IPS-18a (cell line): ENCODE data around the gene CYP2A6.
"Not testable (repeated sequence)": the region's sequence is repeated elsewhere in the genome, so short reads cannot be mapped to it uniquely, and the experiment has no call there.

Experiments
- H3K27ac ChIP-seq: one replicate; pipeline ENCODE4 v1.5.1; 2013; ENCODE audit warnings: low read length
- H3K27me3 ChIP-seq: one replicate; pipeline ENCODE4 v1.6.1; 2013; ENCODE audit warnings: mild to moderate bottlenecking, low read length; ENCODE audit not compliant: control insufficient read depth, insufficient read depth
- H3K36me3 ChIP-seq: one replicate; pipeline ENCODE4 v1.6.1; 2013; ENCODE audit warnings: low read depth, low read length; ENCODE audit not compliant: control insufficient read depth
- H3K4me1 ChIP-seq: one replicate; pipeline ENCODE4 v1.6.1; 2013; ENCODE audit warnings: low read depth, low read length; ENCODE audit not compliant: control insufficient read depth
- H3K4me3 ChIP-seq: one replicate; pipeline ENCODE4 v1.5.1; 2013; ENCODE audit warnings: low read length
- H3K9ac ChIP-seq: one replicate; pipeline ENCODE4 v1.6.1; 2013; ENCODE audit warnings: mild to moderate bottlenecking, low read length, moderate library complexity
- H3K9me3 ChIP-seq: one replicate; pipeline ENCODE4 v1.6.1; 2013; ENCODE audit warnings: low read depth, low read length; ENCODE audit not compliant: control insufficient read depth

CYP2A6 gene

DNA sequence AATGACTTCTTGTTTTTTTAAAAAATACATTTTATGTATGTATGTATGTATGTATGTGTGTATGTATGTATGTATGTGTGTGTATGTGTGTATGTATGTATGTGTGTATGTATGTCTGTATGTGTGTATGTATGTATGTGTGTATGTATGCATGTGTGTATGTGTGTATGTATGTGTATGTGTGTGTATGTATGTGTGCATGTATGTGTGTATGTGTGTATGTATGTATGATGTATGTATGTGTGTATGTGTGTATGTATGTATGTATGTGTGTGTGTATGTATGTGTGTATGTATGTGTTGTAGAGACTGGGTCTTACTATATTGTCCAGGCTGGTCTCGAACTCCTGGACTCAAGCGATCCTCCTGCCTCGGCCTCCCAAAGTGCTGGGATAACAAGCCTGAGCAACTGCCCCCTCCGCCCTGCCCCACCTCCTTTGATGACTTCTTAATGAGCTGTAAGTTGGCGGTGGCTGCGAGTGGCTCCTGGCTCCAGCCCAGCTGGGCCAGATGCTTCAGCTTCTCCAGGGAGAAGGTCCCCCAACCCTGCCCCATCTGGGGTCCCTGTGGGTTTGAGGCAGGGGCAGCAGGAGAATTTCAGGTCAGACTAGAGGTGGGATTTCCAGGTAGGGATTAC is 24.7 kb downstream of the CYP2A6 start:
- not testable (repeated sequence) for H3K9ac ChIP-seq, H3K27me3 ChIP-seq, H3K4me1 ChIP-seq, H3K9me3 ChIP-seq, H3K4me3 ChIP-seq, H3K36me3 ChIP-seq, H3K27ac ChIP-seq

DNA sequence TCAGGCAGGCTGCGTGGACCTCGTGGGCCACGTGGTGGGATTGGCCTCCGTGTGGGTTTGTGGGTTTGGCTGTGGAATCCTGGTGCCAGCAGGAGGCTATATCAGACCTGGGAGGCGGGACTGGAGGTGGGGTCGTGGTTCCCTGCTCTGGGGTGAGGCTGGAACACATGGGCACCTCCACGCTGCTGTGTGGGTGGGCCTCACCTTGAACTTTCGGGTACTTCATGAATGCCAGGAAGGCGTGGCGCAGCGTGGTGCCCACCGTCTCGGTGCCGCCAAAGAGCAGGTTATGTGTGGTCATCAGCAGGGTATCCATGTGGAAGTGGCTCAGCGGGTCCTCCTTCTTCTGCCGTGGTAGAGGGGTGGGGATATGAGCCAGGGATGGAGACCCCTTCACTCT is 25.3 kb downstream of the CYP2A6 start:
- not testable (repeated sequence) for H3K27ac ChIP-seq, H3K9ac ChIP-seq, H3K27me3 ChIP-seq, H3K4me1 ChIP-seq, H3K36me3 ChIP-seq, H3K9me3 ChIP-seq, H3K4me3 ChIP-seq

DNA sequence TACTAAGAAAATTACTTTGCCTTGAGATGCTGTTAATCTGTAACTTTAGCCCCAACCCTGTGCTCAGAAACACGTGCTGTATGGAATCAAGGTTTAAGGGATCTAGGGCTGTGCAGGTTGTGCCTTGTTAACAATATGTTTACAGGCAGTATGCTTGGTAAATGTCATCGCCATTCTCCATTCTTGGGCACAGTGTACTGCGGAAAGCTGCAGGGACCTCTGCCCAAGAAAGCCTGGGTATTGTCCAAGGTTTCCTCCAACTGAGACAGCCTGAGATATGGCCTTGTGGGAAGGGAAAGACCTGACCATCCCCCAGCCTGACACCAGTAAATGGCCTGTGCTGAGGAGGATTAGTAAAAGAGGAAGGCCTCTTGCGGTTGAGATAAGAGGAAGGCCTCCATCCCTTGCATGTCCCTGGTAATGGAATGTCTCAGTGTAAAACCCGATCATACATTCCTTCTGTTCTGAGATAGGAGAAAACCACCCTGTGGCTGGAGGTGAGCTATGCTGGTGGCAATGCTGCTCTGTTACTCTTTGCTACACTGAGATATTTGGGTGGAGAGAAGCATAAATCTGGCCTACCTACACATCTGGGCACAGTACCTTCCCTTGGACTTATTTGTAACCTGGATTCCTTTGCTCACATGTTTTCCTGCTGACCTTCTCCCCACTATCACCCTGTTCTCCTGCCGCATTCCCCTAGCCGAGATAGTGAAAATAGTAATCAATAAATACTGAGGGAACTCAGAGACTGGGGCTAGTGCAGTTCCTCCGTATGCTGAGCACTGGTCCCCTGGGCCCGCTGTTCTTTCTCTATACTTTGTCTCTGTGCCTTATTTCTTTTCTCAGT is 27.3 kb downstream of the CYP2A6 start:
- not testable (repeated sequence) for H3K36me3 ChIP-seq, H3K4me3 ChIP-seq, H3K9ac ChIP-seq, H3K9me3 ChIP-seq, H3K27ac ChIP-seq, H3K27me3 ChIP-seq, H3K4me1 ChIP-seq

GRCh38 chr19:40822161-40822560 is 28.1 kb downstream of the CYP2A6 start:
- Histone ChIP-seq H3K27ac (no peak overlapping the region), H3K9me3 (no peaks in the 10 kb centered on the region), H3K27me3 (peaks cover 3% of the 10 kb centered on the region), H3K36me3 (no peaks in the 10 kb centered on the region), H3K9ac (no peak overlapping the region), H3K4me3 (no peak overlapping the region), H3K4me1 (no peaks in the 10 kb centered on the region)

- not testable (repeated sequence) for H3K9ac ChIP-seq, H3K4me3 ChIP-seq, H3K4me1 ChIP-seq, H3K36me3 ChIP-seq, H3K27me3 ChIP-seq, H3K9me3 ChIP-seq, H3K27ac ChIP-seq
Observed at GRCh38 chr19:40819479-40820234, 30.6 kb downstream of the CYP2A6 start.

- H3K36me3 ChIP-seq, H3K27me3 ChIP-seq, H3K4me1 ChIP-seq, H3K27ac ChIP-seq, H3K9me3 ChIP-seq, H3K4me3 ChIP-seq, H3K9ac ChIP-seq: not testable (repeated sequence)
Observed at GRCh38 chr19:40818480-40819399, 31.5 kb downstream of the CYP2A6 start.

DNA sequence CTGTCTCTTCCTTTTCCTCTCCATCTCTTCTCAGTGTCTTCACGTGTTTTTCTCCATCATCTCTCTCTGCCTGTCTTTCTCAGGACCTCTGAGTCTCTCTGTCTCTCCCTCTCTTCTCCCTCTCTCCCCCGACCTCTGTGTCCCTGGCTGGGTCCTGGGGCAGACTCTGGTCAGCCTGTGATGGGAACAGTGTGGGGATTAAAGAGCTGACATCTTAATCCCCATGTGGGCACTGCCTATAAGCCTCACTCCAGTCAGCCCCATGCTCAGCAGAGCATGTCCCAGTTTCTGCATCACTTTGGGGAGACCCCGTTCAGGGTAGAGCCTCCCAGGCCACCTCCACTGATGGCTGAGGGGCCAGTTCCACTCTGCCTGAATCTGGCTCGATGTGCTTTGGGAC is 35.0 kb downstream of the CYP2A6 start:
- H3K27ac ChIP-seq = no peak overlapping the region
- no peak overlapping the region for H3K4me3 ChIP-seq
- H3K9ac ChIP-seq = no peak overlapping the region
- no peaks in the 10 kb centered on the region for H3K9me3 ChIP-seq
- no peaks in the 10 kb centered on the region for H3K36me3 ChIP-seq
- H3K4me1 ChIP-seq = peaks cover 4% of the 10 kb centered on the region
- peaks cover 17% of the 10 kb centered on the region for H3K27me3 ChIP-seq

GRCh38 chr19:40813182-40813581 is 37.1 kb downstream of the CYP2A6 start:
- Histone ChIP-seq H3K27ac (no peak overlapping the region), H3K9ac (no peak overlapping the region), H3K4me3 (no peak overlapping the region), H3K9me3 (no peaks in the 10 kb centered on the region), H3K27me3 (peaks cover 17% of the 10 kb centered on the region), H3K36me3 (peaks cover 7% of the 10 kb centered on the region), H3K4me1 (peaks cover 9% of the 10 kb centered on the region)

GRCh38 chr19:40812571-40812970 is 37.7 kb downstream of the CYP2A6 start:
- not testable (repeated sequence) for H3K4me3 ChIP-seq, H3K27ac ChIP-seq, H3K9ac ChIP-seq, H3K4me1 ChIP-seq, H3K9me3 ChIP-seq
- Histone ChIP-seq H3K27me3 (peaks cover 14% of the 10 kb centered on the region), H3K36me3 (peaks cover 13% of the 10 kb centered on the region)

- Histone ChIP-seq H3K27me3 (peaks cover 14% of the 10 kb centered on the region), H3K4me1 (peaks cover 15% of the 10 kb centered on the region), H3K27ac (no peak overlapping the region), H3K9me3 (no peaks in the 10 kb centered on the region), H3K9ac (no peak overlapping the region), H3K4me3 (peak overlapping the region; percentile 51), H3K36me3 (peaks cover 18% of the 10 kb centered on the region)
Observed at GRCh38 chr19:40811478-40812341, 38.5 kb downstream of the CYP2A6 start.
